Stimulated activated CD4-positive, alpha-beta T cell treated with anti-CD3 and anti-CD28 coated beads, Interleukin-12 subunit alpha, Interleukin-12 subunit beta, amount 100 ng/mL, for 24 hours (primary cell): Measurements from ENCODE around the gene SAPCD2.

Experiments
- DNase-seq, 2 experiments: peaks; one replicate each; pipeline ENCODE4 v3.0.0-alpha.2; 2020; ENCODE audit warnings: low read depth in 2 of 2

The SAPCD2 gene

GRCh38 chr9:137107312-137107921, 37.1 kb upstream of the SAPCD2 start:
- no peak for DNase-seq

- DNase-seq, result no peak
Measured at GRCh38 chr9:137106662-137107250, 36.4 kb upstream of the SAPCD2 start.

GRCh38 chr9:137105814-137106661, 35.7 kb upstream of the SAPCD2 start:
- no peak for DNase-seq

- DNase-seq, result no peak
Measured at GRCh38 chr9:137103206-137103999, 33.0 kb upstream of the SAPCD2 start.

- no peak for DNase-seq
Measured at GRCh38 chr9:137099231-137099630, 28.9 kb upstream of the SAPCD2 start.

GRCh38 chr9:137097761-137098462, 27.6 kb upstream of the SAPCD2 start:
- no peak for DNase-seq

- no peak for DNase-seq
Measured at GRCh38 chr9:137096785-137097546, 26.6 kb upstream of the SAPCD2 start.

GRCh38 chr9:137095664-137096517, 25.5 kb upstream of the SAPCD2 start:
- DNase-seq, result peak; percentile 59 to 82

GRCh38 chr9:137089232-137089947, 19.0 kb upstream of the SAPCD2 start:
- no peak for DNase-seq

GRCh38 chr9:137088121-137088520, 17.8 kb upstream of the SAPCD2 start:
- no peak for DNase-seq

- DNase-seq, result no peak
Measured at GRCh38 chr9:137087409-137087925, 17.1 kb upstream of the SAPCD2 start.

GRCh38 chr9:137086531-137087408, 16.4 kb upstream of the SAPCD2 start, which contains the start of gene MAN1B1:
Gene MAN1B1 (plus strand): TSS chr9:137086985. CDS start chr9:137087000, 15 bp downstream.
- peak; percentile 99 to 100 for DNase-seq

- no peak for DNase-seq
Measured at GRCh38 chr9:137085920-137086530, 15.7 kb upstream of the SAPCD2 start.

- DNase-seq, result no peak
Measured at GRCh38 chr9:137084526-137084925, 14.2 kb upstream of the SAPCD2 start.

- no peak for DNase-seq
Measured at GRCh38 chr9:137083394-137084004, 13.1 kb upstream of the SAPCD2 start.

GRCh38 chr9:137082925-137083290, 12.6 kb upstream of the SAPCD2 start:
- DNase-seq, result no peak
